GM23338 (cell line): ENCODE measurements around the gene CDH12. TPM values are rescaled to one million over a fixed set of nuclear protein-coding genes. Genes with fewer than 3 reads are reported as not detected.
"Not testable (repeated sequence)": the region's sequence is repeated elsewhere in the genome, so short reads cannot be mapped to it uniquely, and the experiment has no call there.

Experiments
- ATAC-seq: fragments of 200-7000 bp; cut with Tn5 transposase; 3 replicates; pipeline ENCODE4 v1.9.1; 2020
- DNase-seq: peaks from one replicate; pipeline ENCODE4 v3.0.0-alpha.2; 2015; ENCODE audit warnings: low spot score
- H2AFZ ChIP-seq: fragments of 200-600 bp; sonication (generic); 2 replicates; pipeline ENCODE4 v1.8.0; 2016; ENCODE audit warnings: antibody characterized with exemption, mild to moderate bottlenecking, moderate library complexity
- H3F3A ChIP-seq: fragments of 200-600 bp; sonication (generic); replicated peaks from 2 replicates; pipeline ENCODE4 v1.8.0; 2017; ENCODE audit warnings: antibody characterized with exemption, mixed run types, low read depth
- H3K27ac ChIP-seq: fragments of 200-600 bp; sonication (generic); 2 replicates; pipeline ENCODE4 v1.6.1; 2016; ENCODE audit warnings: low read depth
- H3K27me3 ChIP-seq: fragments of 200-600 bp; sonication (generic); 2 replicates; pipeline ENCODE4 v1.8.0; 2016; ENCODE audit warnings: mild to moderate bottlenecking, mixed run types, moderate library complexity; ENCODE audit not compliant: insufficient read depth
- H3K36me3 ChIP-seq: fragments of 200-600 bp; sonication (generic); 2 replicates; pipeline ENCODE4 v1.8.0; 2016; ENCODE audit warnings: mild to moderate bottlenecking; ENCODE audit not compliant: insufficient read depth
- H3K4me1 ChIP-seq: fragments of 200-600 bp; sonication (generic); 2 replicates; pipeline ENCODE4 v1.8.0; 2016; ENCODE audit warnings: mild to moderate bottlenecking, moderate library complexity; ENCODE audit not compliant: insufficient read depth
- H3K4me2 ChIP-seq: fragments of 200-600 bp; sonication (generic); 2 replicates; pipeline ENCODE4 v1.7.1; 2017; ENCODE audit warnings: mixed run types
- H3K4me3 ChIP-seq: fragments of 200-600 bp; sonication (generic); 2 replicates; pipeline ENCODE4 v1.6.1; 2016; ENCODE audit warnings: mixed run types
- H3K79me2 ChIP-seq: fragments of 200-600 bp; sonication (generic); replicated peaks from 2 replicates; pipeline ENCODE4 v1.8.0; 2017; ENCODE audit warnings: mild to moderate bottlenecking; ENCODE audit not compliant: insufficient read depth
- H3K9me2 ChIP-seq: fragments of 200-600 bp; sonication (generic); 2 replicates; pipeline ENCODE4 v1.8.0; 2017; ENCODE audit not compliant: insufficient read depth
- H4K20me1 ChIP-seq: fragments of 200-600 bp; sonication (generic); replicated peaks from 2 replicates; pipeline ENCODE4 v1.8.0; 2017; ENCODE audit warnings: mild to moderate bottlenecking; ENCODE audit not compliant: insufficient read depth
- H3K27ac Mint-ChIP-seq: 2 replicates; pipeline ENCODE4 v1.8.0; 2020; ENCODE audit warnings: inconsistent platforms, mild to moderate bottlenecking, moderate library complexity, mixed read lengths
- H3K27me3 Mint-ChIP-seq: 3 replicates; pipeline ENCODE4 v1.8.0; 2022; ENCODE audit warnings: low read depth, mild to moderate bottlenecking, moderate library complexity, mixed read lengths, inconsistent platforms; ENCODE audit not compliant: insufficient read depth, poor library complexity
- H3K36me3 Mint-ChIP-seq: 3 replicates; pipeline ENCODE4 v1.8.0; 2021; ENCODE audit warnings: low read depth, mild to moderate bottlenecking, inconsistent platforms, moderate library complexity, mixed read lengths
- H3K4me1 Mint-ChIP-seq: 3 replicates; pipeline ENCODE4 v1.8.0; 2020; ENCODE audit warnings: mild to moderate bottlenecking, inconsistent platforms, mixed read lengths
- H3K4me3 Mint-ChIP-seq: 3 replicates; pipeline ENCODE4 v1.8.0; 2021; ENCODE audit warnings: moderate library complexity, mild to moderate bottlenecking, inconsistent platforms, mixed read lengths
- H3K9me3 Mint-ChIP-seq: 3 replicates; pipeline ENCODE4 v1.8.0; 2020; ENCODE audit warnings: moderate library complexity, mild to moderate bottlenecking, inconsistent platforms, mixed read lengths
- NANOG ChIP-seq: IDR thresholded peaks from 2 replicates; pipeline ENCODE4 v1.6.1; 2016; ENCODE audit warnings: antibody characterized with exemption, borderline replicate concordance
- polyA plus RNA-seq: library from polyadenylated mRNA; unstranded; fragments of >200 nt; fragmentation: Nextera tagmentation; extraction: Ambion mirVana; gene quantifications from 2 replicates; pipeline ENCODE4 v1.2.1, GENCODE V29; 2016
- total RNA-seq: library from RNA; depleted of rRNA; stranded (reverse); fragments of >200 nt; shearing (Covaris generic); gene quantifications from 2 replicates; pipeline ENCODE4 v1.2.3, GENCODE V29; 2014
- TF ChIP-seq, protein P1 (sequence below): fragments of 250-450 bp; sonication (Bioruptor Pico); IDR thresholded peaks from 2 replicates; pipeline ENCODE4 v1.5.0; 2020; ENCODE audit warnings: mild to moderate bottlenecking, moderate library complexity

Gene CDH12
- total and polyA plus RNA-seq, 2 experiments from 2014 or later, result not detected

DNA sequence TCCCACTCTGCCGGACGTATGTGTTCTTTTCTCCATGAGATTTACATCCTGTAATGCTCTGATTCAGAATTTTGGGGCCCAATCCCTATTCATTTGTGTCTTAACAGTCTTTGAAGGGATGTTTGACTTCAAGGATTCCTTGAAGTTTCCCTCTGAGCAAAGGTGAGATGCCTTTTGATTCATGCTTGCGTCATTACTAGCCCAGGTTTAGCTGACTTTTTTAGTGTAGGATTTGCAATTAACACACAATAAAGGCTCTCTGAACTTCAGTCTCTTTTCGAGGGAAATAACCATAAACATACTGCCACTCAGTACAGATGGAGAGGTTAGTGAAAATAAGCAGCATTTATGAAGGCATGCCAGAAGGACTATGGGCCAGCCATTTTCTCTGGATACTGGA lies 842.3 kb downstream of the CDH12 start:
- ATAC-seq, H3K36me3 ChIP-seq, H3K4me1 ChIP-seq, H3K27ac Mint-ChIP-seq, H3K9me2 ChIP-seq, H2AFZ ChIP-seq, H4K20me1 ChIP-seq, H3K9me3 Mint-ChIP-seq, H3K27me3 Mint-ChIP-seq, H3F3A ChIP-seq, H3K27me3 ChIP-seq, H3K79me2 ChIP-seq, H3K4me3 ChIP-seq, H3K4me3 Mint-ChIP-seq, H3K4me2 ChIP-seq, H3K36me3 Mint-ChIP-seq, H3K4me1 Mint-ChIP-seq, DNase-seq, H3K27ac ChIP-seq: not testable (repeated sequence)

DNA sequence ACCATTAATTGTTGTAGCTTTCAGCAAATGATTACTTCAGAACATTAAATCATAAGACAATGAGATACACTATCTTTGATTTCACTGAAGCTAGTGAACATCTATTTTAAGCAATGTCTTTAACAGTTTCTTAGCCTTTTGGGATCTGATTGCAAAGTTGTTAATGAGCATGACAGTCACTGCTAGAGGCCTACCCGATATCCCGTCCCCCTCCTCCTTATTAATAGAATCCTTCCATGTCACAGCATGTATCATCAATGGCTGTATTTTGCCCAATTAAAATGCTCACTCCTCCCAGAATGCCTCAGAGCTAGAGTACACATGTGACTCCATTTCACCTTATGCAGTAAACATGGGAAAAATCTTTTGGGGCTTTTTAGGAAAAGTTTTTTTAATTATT lies 852.0 kb downstream of the CDH12 start:
- H3K79me2 ChIP-seq, H2AFZ ChIP-seq, H3K27ac ChIP-seq, H3K27ac Mint-ChIP-seq, H3K36me3 ChIP-seq, H3K9me3 Mint-ChIP-seq, H3K4me2 ChIP-seq, ATAC-seq, H3K27me3 ChIP-seq, H3K4me3 Mint-ChIP-seq, DNase-seq, H3K4me1 ChIP-seq, H3K4me3 ChIP-seq, H3K4me1 Mint-ChIP-seq, H3K36me3 Mint-ChIP-seq, H3K9me2 ChIP-seq, H4K20me1 ChIP-seq, H3F3A ChIP-seq, H3K27me3 Mint-ChIP-seq: not testable (repeated sequence)

DNA sequence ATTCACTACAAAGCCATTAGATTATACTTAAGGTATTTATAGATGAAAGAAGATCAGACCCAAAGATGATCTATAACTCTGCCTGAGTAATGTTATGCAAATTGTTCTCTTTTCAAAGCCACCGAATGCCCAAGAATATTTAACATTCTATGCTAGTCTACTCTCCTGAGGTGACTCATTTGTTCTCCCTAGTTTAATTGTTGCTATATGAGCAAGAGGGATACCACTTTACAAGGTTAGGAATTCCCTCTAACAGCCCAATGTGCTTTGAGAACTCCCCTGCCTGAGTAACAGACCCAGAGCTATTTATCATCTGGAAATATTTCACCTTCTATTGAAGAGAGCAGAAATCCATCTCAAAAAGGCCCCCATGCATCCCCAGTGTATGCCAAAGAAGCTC lies 867.3 kb downstream of the CDH12 start:
- not testable (repeated sequence) for H3K27ac ChIP-seq, H3K9me2 ChIP-seq, H3K79me2 ChIP-seq, H3F3A ChIP-seq, H4K20me1 ChIP-seq, H3K36me3 ChIP-seq, H3K4me1 ChIP-seq, H3K4me2 ChIP-seq, H2AFZ ChIP-seq, H3K4me3 ChIP-seq, H3K9me3 Mint-ChIP-seq, H3K27me3 ChIP-seq, H3K4me1 Mint-ChIP-seq, H3K27me3 Mint-ChIP-seq, H3K4me3 Mint-ChIP-seq, DNase-seq, H3K36me3 Mint-ChIP-seq, H3K27ac Mint-ChIP-seq
- peak; percentile 43; the same call in 2 of the 3 replicates for ATAC-seq

DNA sequence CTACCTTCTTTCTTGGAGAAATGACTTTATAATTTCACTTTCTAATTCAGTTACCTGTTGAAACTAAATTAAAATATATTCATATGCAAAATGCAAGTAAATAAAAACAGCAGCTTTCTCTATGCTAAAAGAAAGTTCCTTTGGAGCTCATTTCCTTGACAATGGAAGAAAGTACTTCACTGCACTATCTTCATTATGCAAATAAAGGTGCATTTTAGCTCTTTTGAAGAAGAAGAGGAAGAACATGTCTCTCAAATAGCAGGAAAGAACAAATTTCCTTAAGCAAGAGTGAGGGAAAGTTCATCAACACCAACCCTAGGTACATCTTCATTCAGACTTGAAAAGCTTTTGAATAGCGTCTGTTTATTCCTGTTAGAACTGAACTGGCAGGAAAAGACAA lies 901.6 kb downstream of the CDH12 start:
- H3K9me2 ChIP-seq, H3K36me3 ChIP-seq, ATAC-seq, H3K27ac ChIP-seq, H3K27me3 Mint-ChIP-seq, H2AFZ ChIP-seq, H3F3A ChIP-seq, H3K4me3 Mint-ChIP-seq, H4K20me1 ChIP-seq, H3K36me3 Mint-ChIP-seq, H3K27ac Mint-ChIP-seq, H3K27me3 ChIP-seq, H3K79me2 ChIP-seq, H3K9me3 Mint-ChIP-seq, H3K4me3 ChIP-seq: not testable (repeated sequence)
- TF ChIP-seq, protein P1, sequence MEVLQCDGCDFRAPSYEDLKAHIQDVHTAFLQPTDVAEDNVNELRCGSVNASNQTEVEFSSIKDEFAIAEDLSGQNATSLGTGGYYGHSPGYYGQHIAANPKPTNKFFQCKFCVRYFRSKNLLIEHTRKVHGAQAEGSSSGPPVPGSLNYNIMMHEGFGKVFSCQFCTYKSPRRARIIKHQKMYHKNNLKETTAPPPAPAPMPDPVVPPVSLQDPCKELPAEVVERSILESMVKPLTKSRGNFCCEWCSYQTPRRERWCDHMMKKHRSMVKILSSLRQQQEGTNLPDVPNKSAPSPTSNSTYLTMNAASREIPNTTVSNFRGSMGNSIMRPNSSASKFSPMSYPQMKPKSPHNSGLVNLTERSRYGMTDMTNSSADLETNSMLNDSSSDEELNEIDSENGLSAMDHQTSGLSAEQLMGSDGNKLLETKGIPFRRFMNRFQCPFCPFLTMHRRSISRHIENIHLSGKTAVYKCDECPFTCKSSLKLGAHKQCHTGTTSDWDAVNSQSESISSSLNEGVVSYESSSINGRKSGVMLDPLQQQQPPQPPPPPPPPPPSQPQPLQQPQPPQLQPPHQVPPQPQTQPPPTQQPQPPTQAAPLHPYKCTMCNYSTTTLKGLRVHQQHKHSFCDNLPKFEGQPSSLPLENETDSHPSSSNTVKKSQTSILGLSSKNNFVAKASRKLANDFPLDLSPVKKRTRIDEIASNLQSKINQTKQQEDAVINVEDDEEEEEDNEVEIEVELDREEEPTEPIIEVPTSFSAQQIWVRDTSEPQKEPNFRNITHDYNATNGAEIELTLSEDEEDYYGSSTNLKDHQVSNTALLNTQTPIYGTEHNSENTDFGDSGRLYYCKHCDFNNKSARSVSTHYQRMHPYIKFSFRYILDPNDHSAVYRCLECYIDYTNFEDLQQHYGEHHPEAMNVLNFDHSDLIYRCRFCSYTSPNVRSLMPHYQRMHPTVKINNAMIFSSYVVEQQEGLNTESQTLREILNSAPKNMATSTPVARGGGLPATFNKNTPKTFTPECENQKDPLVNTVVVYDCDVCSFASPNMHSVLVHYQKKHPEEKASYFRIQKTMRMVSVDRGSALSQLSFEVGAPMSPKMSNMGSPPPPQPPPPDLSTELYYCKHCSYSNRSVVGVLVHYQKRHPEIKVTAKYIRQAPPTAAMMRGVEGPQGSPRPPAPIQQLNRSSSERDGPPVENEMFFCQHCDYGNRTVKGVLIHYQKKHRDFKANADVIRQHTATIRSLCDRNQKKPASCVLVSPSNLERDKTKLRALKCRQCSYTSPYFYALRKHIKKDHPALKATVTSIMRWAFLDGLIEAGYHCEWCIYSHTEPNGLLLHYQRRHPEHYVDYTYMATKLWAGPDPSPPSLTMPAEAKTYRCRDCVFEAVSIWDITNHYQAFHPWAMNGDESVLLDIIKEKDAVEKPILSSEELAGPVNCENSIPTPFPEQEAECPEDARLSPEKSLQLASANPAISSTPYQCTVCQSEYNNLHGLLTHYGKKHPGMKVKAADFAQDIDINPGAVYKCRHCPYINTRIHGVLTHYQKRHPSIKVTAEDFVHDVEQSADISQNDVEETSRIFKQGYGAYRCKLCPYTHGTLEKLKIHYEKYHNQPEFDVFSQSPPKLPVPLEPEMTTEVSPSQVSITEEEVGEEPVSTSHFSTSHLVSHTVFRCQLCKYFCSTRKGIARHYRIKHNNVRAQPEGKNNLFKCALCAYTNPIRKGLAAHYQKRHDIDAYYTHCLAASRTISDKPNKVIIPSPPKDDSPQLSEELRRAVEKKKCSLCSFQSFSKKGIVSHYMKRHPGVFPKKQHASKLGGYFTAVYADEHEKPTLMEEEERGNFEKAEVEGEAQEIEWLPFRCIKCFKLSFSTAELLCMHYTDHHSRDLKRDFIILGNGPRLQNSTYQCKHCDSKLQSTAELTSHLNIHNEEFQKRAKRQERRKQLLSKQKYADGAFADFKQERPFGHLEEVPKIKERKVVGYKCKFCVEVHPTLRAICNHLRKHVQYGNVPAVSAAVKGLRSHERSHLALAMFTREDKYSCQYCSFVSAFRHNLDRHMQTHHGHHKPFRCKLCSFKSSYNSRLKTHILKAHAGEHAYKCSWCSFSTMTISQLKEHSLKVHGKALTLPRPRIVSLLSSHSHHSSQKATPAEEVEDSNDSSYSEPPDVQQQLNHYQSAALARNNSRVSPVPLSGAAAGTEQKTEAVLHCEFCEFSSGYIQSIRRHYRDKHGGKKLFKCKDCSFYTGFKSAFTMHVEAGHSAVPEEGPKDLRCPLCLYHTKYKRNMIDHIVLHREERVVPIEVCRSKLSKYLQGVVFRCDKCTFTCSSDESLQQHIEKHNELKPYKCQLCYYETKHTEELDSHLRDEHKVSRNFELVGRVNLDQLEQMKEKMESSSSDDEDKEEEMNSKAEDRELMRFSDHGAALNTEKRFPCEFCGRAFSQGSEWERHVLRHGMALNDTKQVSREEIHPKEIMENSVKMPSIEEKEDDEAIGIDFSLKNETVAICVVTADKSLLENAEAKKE (CRISPR knock-in tag), result peak; percentile 88
- TF ChIP-seq NANOG, result peak; percentile 69; the same call in 1 of the 2 replicates
- Histone ChIP-seq H3K4me1 (peaks cover 12% of the 10 kb centered on the region), H3K4me2 (peak overlapping the region; percentile 45; the same call in 1 of the 2 replicates)
- DNase-seq, result peak; percentile 4
- H3K4me1 Mint-ChIP-seq, result peaks cover 10% of the 10 kb centered on the region; the same call in 2 of the 3 replicates
